GM18873 (cell line): ENCODE measurements around the gene PARD3.

Source experiments
- ATAC-seq: cut with Tn5 transposase; IDR thresholded peaks from one replicate; pipeline ENCODE4 v1.9.1; 2021; ENCODE audit warnings: mild to moderate bottlenecking, moderate library complexity, moderate number of reproducible peaks; ENCODE audit not compliant: unreplicated experiment, low FRiP score

The PARD3 gene

GRCh38 chr10:34137955-34138354 lies 677.1 kb downstream of the PARD3 start:
- no peak for ATAC-seq

GRCh38 chr10:34137201-34137600 lies 677.9 kb downstream of the PARD3 start:
- no peak for ATAC-seq

- ATAC-seq, result peak; percentile 67
These were observed 679.6 kb downstream of the PARD3 start for GRCh38 chr10:34135515-34135914.

GRCh38 chr10:34134602-34135001 lies 680.5 kb downstream of the PARD3 start:
- no peak for ATAC-seq

- no peak for ATAC-seq
These were observed 681.7 kb downstream of the PARD3 start for GRCh38 chr10:34133406-34133805.

GRCh38 chr10:34131152-34131551 lies 683.9 kb downstream of the PARD3 start:
- ATAC-seq, result no peak

GRCh38 chr10:34127676-34128075 lies 687.4 kb downstream of the PARD3 start:
- ATAC-seq, result no peak

- no peak for ATAC-seq
These were observed 688.5 kb downstream of the PARD3 start for GRCh38 chr10:34126371-34127151.

- ATAC-seq, result no peak
These were observed 689.4 kb downstream of the PARD3 start for GRCh38 chr10:34125702-34126101.

- ATAC-seq, result no peak
These were observed 690.5 kb downstream of the PARD3 start for GRCh38 chr10:34124522-34125035.

- ATAC-seq, result no peak
These were observed 693.1 kb downstream of the PARD3 start for GRCh38 chr10:34121781-34122622.

- ATAC-seq, result no peak
These were observed 693.9 kb downstream of the PARD3 start for GRCh38 chr10:34121125-34121753.

GRCh38 chr10:34119456-34119855 lies 695.6 kb downstream of the PARD3 start:
- ATAC-seq, result no peak

GRCh38 chr10:34116681-34117271 lies 698.3 kb downstream of the PARD3 start:
- no peak for ATAC-seq

- no peak for ATAC-seq
These were observed 698.9 kb downstream of the PARD3 start for GRCh38 chr10:34116220-34116641.

GRCh38 chr10:34114914-34115313 lies 700.2 kb downstream of the PARD3 start:
- ATAC-seq, result no peak

- ATAC-seq, result no peak
These were observed 701.4 kb downstream of the PARD3 start for GRCh38 chr10:34113504-34114225.

- ATAC-seq, result no peak
These were observed 702.8 kb downstream of the PARD3 start for GRCh38 chr10:34112171-34112782.

GRCh38 chr10:34111179-34111578 lies 703.9 kb downstream of the PARD3 start:
- ATAC-seq, result no peak
